ENCODE data around the gene SKOR1.

SKOR1 gene

DNA sequence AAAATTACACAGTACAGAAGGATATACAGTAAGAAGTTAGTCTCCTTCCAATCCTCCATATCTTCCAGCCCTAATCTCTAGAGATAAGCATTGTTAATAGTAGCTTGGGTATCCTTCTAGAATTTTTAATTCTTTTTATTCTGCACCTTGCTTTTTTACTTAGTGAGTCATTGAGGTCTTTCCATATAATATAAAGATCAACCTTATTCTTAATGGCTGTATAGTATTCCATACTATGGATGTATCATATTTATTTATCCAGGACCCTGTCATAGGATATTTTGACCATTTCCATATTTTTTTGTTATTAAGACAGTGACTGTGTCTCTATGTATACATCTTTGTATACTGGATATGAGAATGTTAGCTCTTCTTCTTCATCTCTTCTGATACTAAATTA lies 36.3 kb upstream of the SKOR1 start:
- no peak for TF ChIP-seq CTCF (IDR thresholded peaks at IDR 0.05; ENCODE audit: low read depth, low read length)

GRCh38 chr15:67790610-67791319 lies 34.5 kb upstream of the SKOR1 start:
- Histone ChIP-seq H3K27me3 (ENCODE audit: insufficient read depth, low read depth, severe bottlenecking) (no peaks in the 10 kb centered on the region), H3K9me3 (ENCODE audit: severe bottlenecking) (no peaks in the 10 kb centered on the region), H3K27ac (no peak overlapping the region), H3K4me3 (ENCODE audit: low read depth, low read length) (no peak overlapping the region), H3K36me3 (no peaks in the 10 kb centered on the region)
- no peak for TF ChIP-seq CTCF (IDR thresholded peaks at IDR 0.05; ENCODE audit: low read depth, low read length)
- no peak for DNase-seq

More for the DNA sequence above, 36.3 kb upstream of the SKOR1 start:
- Histone ChIP-seq H3K9me3 (ENCODE audit: severe bottlenecking) (no peaks in the 10 kb centered on the region), H3K27me3 (ENCODE audit: insufficient read depth, low read depth, severe bottlenecking) (no peaks in the 10 kb centered on the region), H3K4me3 (ENCODE audit: low read depth, low read length) (no peak overlapping the region), H3K36me3 (no peaks in the 10 kb centered on the region), H3K27ac (no peak overlapping the region)
- DNase-seq: no peak

GRCh38 chr15:67792250-67792942 lies 32.9 kb upstream of the SKOR1 start:
- Histone ChIP-seq H3K36me3 (no peaks in the 10 kb centered on the region), H3K27me3 (ENCODE audit: insufficient read depth, low read depth, severe bottlenecking) (no peaks in the 10 kb centered on the region), H3K27ac (no peak overlapping the region), H3K4me3 (ENCODE audit: low read depth, low read length) (no peak overlapping the region), H3K9me3 (ENCODE audit: severe bottlenecking) (no peaks in the 10 kb centered on the region)
- no peak for TF ChIP-seq CTCF (IDR thresholded peaks at IDR 0.05; ENCODE audit: low read depth, low read length)
- DNase-seq: no peak

- no peak for TF ChIP-seq CTCF (IDR thresholded peaks at IDR 0.05; ENCODE audit: low read depth, low read length)
- no peak for DNase-seq
- no peak overlapping the region for H3K4me3 ChIP-seq (ENCODE audit: low read depth, low read length)
- no peak overlapping the region for H3K27ac ChIP-seq
- H3K9me3 ChIP-seq (ENCODE audit: severe bottlenecking): no peaks in the 10 kb centered on the region
- no peaks in the 10 kb centered on the region for H3K27me3 ChIP-seq (ENCODE audit: insufficient read depth, low read depth, severe bottlenecking)
- no peaks in the 10 kb centered on the region for H3K36me3 ChIP-seq
These were observed 30.3 kb upstream of the SKOR1 start for GRCh38 chr15:67794832-67795574.

DNA sequence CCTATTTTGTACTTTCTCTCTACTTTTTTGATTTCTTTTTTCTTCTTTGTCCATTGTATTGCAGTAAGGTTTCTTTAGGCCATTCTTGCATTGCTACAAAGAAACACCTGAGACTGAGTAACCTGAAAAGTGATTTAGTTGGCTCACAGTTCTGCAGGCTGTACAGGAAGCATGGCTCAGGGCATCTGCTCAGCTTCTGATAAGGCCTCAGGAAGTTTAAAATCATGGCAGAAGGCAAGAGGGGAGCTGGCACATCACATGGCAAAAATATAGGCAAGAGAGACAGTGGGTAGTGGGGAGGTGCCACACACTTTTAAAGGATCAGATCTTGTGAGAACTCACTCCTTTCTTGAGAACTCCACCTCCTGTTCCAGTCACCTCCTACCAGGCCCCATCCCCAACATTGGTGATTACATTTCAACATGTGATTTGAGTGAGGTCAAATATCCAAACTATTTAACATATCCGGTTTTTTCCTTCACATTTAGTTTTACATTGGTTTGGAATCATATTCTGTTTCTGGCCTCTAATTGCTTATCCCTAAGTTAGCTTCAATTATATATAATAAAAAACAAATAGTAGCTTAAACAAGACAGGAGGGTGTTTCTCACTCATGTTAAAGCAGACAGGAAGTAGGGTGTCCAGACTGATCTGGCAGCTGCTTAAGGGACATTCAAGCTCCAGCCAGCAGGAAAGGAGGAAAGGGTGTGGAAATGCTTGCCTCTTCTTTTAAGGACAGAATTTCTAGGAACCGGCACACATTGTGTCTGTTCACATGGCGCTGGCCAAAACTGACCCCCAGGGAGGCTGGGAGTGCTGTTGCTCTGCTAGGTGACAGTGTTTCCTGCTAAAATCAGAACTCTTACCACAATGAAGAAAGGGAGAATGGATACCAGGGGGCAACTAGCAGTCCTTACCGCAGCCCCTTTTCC lies 28.8 kb upstream of the SKOR1 start:
- no peak overlapping the region for H3K4me3 ChIP-seq (ENCODE audit: low read depth, low read length)
- no peaks in the 10 kb centered on the region for H3K27me3 ChIP-seq (ENCODE audit: insufficient read depth, low read depth, severe bottlenecking)
- no peak overlapping the region for H3K27ac ChIP-seq
- no peaks in the 10 kb centered on the region for H3K36me3 ChIP-seq
- H3K9me3 ChIP-seq (ENCODE audit: severe bottlenecking): no peaks in the 10 kb centered on the region
- no peak for TF ChIP-seq CTCF (IDR thresholded peaks at IDR 0.05; ENCODE audit: low read depth, low read length)
- DNase-seq: no peak
